Caki2 (cell line): Measurements from ENCODE around the gene CADPS2. TPM values are rescaled to one million over a fixed set of nuclear protein-coding genes. Genes with fewer than 3 reads are reported as not detected.

Experiments used
- DNase-seq: peaks from one replicate; pipeline ENCODE4 v3.0.0-alpha.2; 2015; ENCODE audit warnings: low read depth
- in situ Hi-C: cut with HindIII; loops from 2 replicates; pipeline ENCODE4 v1.10.0; 2016; ENCODE audit warnings: low sequenced_read_pairs, low pct_unique_long_range_greater_than_20kb, mixed read lengths
- total RNA-seq: library from RNA; depleted of rRNA; stranded (reverse); fragments of >200 nt; shearing (Covaris generic); gene quantifications from 2 replicates; pipeline ENCODE4 v1.2.3, GENCODE V29; 2014; ENCODE audit warnings: low replicate concordance

Gene CADPS2
- total RNA-seq, 1 experiment from 2014 or later: 6.5 TPM

GRCh38 chr7:122743211-122743610 is 143.0 kb downstream of the CADPS2 start:
- in situ Hi-C loops: no loop called here
- no peak for DNase-seq

- DNase-seq: no peak
- in situ Hi-C loops: no loop called here
Observed at GRCh38 chr7:122738947-122739346, 147.3 kb downstream of the CADPS2 start.

GRCh38 chr7:122736183-122736582 is 150.1 kb downstream of the CADPS2 start:
- no peak for DNase-seq
- in situ Hi-C loops: no loop called here

GRCh38 chr7:122727759-122728158 is 158.5 kb downstream of the CADPS2 start:
- DNase-seq: no peak
- in situ Hi-C loops: no loop called here

- in situ Hi-C loops: no loop called here
- no peak for DNase-seq
Observed at GRCh38 chr7:122727354-122727753, 158.9 kb downstream of the CADPS2 start.

GRCh38 chr7:122726881-122727280 is 159.4 kb downstream of the CADPS2 start:
- in situ Hi-C loops: no loop called here
- DNase-seq: no peak

- DNase-seq: no peak
- in situ Hi-C loops: no loop called here
Observed at GRCh38 chr7:122724366-122724765, 161.9 kb downstream of the CADPS2 start.

- in situ Hi-C loops: no loop called here
Observed at GRCh38 chr7:122719010-122719578, 167.2 kb downstream of the CADPS2 start.

GRCh38 chr7:122717356-122718089 is 168.7 kb downstream of the CADPS2 start:
- in situ Hi-C loops: no loop called here
- DNase-seq: no peak

More at GRCh38 chr7:122719010-122719578, 167.2 kb downstream of the CADPS2 start:
- DNase-seq: no peak

GRCh38 chr7:122715183-122715582 is 171.1 kb downstream of the CADPS2 start:
- no peak for DNase-seq
- in situ Hi-C loops: no loop called here

GRCh38 chr7:122710916-122711315 is 175.3 kb downstream of the CADPS2 start:
- in situ Hi-C loops: no loop called here
- DNase-seq: no peak

- in situ Hi-C loops: no loop called here
- DNase-seq: no peak
Observed at GRCh38 chr7:122709930-122710646, 176.2 kb downstream of the CADPS2 start.

GRCh38 chr7:122706836-122707235 is 179.4 kb downstream of the CADPS2 start:
- DNase-seq: no peak
- in situ Hi-C loops: no loop called here

GRCh38 chr7:122702872-122703510 is 183.3 kb downstream of the CADPS2 start, which contains the start of gene RNF148:
Gene RNF148, minus strand, starts transcription at chr7:122702922. Its CDS starts 172 bp downstream, at chr7:122702750.
- DNase-seq: peak; percentile 17
- in situ Hi-C loops: no loop called here

GRCh38 chr7:122699017-122699416 is 187.2 kb downstream of the CADPS2 start, which contains the start of gene RNF133:
Gene RNF133, minus strand, starts transcription at chr7:122699117. Its CDS starts 199 bp downstream, at chr7:122698918.
- no peak for DNase-seq
- in situ Hi-C loops: no loop called here

- DNase-seq: no peak
- in situ Hi-C loops: no loop called here
Observed at GRCh38 chr7:122695816-122696215, 190.4 kb downstream of the CADPS2 start.

GRCh38 chr7:122694697-122695096 is 191.6 kb downstream of the CADPS2 start:
- no peak for DNase-seq
- in situ Hi-C loops: no loop called here

- DNase-seq: no peak
- in situ Hi-C loops: no loop called here
Observed at GRCh38 chr7:122692769-122693309, 193.4 kb downstream of the CADPS2 start.
